Measurements from ENCODE around the gene KLHL8.
A peak's percentile ranks its signal among the peaks of the same experiment; 100 is the strongest.
"Not testable (repeated sequence)": the region's sequence is repeated elsewhere in the genome, so short reads cannot be mapped to it uniquely, and the experiment has no call there.

KLHL8 gene

GRCh38 chr4:87227751-87228151 is 7.3 kb upstream of the KLHL8 start:
- DNase-seq, result no peak

DNA sequence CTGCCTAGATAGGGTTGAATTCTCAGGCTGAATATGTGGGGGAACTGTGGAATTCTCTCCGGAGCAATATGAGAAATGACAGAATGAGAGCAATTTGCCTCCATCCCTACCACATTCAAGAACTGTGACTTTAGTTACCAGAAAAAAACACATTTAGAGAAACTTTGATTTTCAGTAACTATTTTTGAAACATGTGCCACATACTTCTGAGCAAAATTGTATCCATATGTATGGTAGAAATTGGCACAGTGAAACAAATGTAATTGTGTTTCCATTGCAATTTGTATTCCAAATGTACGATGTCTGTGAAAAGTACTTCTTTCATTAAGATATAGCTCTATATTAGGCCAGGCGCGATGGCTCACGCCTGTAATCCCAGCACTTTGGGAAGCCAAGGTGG is 5.5 kb upstream of the KLHL8 start:
- no peak for DNase-seq

GRCh38 chr4:87224141-87224923 is 3.9 kb upstream of the KLHL8 start:
- DNase-seq, result no peak

DNA sequence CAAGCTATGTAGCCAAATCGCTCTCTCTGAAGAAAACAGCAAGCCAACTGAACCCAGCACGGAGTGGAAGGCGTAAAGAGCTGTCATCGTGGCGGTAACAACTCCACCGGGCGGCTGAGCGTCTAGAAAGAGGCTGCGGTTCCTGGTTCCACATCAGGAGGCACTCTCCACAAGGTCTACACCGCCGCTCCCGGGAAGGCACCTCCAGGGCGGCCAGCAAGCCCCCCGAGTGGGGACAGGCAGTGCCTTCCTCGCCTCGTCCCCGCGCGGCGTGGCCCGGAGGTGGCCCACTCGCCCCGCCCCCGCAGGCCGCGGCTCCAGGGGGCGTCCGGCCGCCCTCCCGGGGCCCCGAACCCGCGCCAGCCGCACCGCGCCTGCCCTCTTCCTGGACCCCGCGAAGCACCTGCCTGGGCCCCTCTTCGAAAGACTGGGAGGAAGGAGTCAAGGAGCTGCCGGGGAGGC is 755 bp downstream of the KLHL8 start:
- DNase-seq, result peak in 3 of 6 experiments; percentile 53 to 67 (median 60)

GRCh38 chr4:87217235-87217763 is 3.1 kb downstream of the KLHL8 start:
- not testable (repeated sequence) for DNase-seq

GRCh38 chr4:87216469-87216868 is 3.9 kb downstream of the KLHL8 start:
- no peak for DNase-seq

DNA sequence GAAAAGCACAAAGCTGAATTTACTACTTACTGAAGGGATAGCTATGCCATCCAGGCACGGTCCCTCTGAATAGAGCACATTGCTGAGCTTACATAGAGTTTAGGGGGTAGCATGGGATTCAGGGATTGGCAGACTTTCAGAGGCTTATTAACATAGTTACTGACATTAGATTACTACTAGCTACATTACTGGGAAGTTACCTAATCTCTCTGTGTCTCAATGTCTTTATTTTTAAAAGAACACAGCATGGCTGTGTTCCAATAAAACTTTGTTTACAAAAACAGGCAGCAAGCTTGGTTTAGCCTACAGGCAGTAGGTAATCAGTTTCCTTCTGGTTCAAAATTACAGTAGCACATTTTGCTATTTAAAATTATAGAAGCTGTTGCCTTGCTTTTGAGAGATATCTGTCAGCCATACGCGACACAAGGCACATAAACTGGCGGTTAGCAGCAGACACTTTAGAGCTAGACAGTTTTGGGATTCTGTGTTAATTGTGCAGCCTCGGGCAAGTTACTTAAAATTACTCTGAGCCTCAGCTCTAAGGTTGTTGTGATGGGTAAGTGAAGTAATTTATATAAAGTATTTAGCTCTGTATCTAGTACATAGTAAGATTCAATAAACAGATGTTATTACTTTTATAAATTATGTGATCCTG is 6.9 kb downstream of the KLHL8 start:
- DNase-seq, result no peak

GRCh38 chr4:87211249-87211952 is 9.0 kb downstream of the KLHL8 start:
- no peak for DNase-seq

DNA sequence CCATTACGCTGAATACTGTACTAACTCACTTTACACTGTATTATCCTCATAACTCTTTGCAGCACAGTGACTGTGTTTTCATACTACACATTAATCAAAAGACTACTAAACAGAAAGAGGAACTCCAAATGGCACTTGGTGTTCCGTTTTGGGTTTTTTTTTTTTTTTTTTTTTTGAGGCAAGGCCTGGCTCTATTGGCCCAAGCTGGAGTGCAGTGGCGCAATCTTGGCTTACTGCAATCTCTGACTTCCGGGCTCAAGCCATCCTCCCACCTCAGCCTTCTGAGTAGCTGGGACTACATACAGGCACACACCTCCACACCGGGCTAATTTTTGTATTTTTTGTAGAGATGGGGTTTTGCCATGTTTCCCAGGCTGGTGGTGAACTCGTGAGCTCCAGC is 10.7 kb downstream of the KLHL8 start:
- DNase-seq, result peak in 5 of 6 experiments; percentile 1 to 55 (median 11)

DNA sequence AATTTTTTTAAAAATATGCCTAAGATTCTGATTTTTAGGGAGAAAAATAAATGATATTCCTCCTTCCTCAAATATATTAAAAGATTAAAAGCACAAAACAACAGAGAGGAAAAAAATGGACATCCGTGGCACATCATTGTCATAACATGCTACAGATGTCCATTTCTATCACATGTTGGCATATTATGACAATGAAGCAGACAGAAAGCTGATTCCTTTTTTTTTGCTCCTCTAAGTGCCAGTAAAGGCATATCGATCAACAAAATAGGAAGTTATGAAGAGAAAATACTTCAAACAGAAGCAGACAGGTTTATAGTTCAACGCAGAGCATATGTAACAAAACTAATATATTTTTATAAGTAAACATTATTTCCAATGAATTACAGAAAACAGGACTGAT is 11.2 kb downstream of the KLHL8 start:
- DNase-seq, result no peak

GRCh38 chr4:87204559-87204958 is 15.9 kb downstream of the KLHL8 start:
- DNase-seq, result no peak

DNA sequence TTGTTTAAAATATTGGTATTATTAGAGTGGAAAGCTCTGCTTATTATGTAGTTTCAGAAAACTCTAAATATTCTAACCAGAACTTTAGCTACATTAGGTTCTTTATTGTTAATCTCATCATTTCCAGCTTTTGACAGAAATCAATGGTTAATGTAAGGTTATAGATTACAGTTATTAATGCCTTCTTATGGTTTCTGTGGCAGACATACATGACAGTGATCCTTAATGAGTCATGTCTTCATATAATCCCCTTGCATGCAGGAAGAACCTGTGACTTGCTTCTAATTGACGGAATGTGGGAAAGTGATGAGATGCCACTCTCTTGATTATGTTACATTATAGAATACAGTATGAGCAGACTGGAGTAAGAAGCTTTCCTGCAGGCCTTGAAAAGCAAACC is 23.5 kb downstream of the KLHL8 start:
- DNase-seq, result no peak

DNA sequence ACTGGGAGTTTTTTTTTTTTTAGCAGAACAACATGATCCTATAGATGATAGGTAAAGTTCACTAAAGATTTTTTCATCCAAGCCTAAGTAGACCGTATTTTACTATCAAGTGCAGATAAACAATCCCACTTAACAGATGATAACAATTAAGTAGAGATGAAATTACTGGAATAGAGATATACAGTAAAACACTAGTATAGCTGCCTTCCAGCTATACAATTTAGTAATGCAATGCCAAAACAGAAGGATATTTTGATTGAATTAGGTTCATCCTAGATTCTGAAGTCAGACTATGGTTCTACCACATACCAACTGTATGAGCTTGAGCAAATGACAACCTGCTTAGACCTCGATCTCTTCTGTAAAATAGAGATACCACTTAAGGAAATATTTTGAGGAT is 24.3 kb downstream of the KLHL8 start:
- no peak for DNase-seq

- DNase-seq, result no peak
Measured at GRCh38 chr4:87193958-87194675, 26.3 kb downstream of the KLHL8 start.

DNA sequence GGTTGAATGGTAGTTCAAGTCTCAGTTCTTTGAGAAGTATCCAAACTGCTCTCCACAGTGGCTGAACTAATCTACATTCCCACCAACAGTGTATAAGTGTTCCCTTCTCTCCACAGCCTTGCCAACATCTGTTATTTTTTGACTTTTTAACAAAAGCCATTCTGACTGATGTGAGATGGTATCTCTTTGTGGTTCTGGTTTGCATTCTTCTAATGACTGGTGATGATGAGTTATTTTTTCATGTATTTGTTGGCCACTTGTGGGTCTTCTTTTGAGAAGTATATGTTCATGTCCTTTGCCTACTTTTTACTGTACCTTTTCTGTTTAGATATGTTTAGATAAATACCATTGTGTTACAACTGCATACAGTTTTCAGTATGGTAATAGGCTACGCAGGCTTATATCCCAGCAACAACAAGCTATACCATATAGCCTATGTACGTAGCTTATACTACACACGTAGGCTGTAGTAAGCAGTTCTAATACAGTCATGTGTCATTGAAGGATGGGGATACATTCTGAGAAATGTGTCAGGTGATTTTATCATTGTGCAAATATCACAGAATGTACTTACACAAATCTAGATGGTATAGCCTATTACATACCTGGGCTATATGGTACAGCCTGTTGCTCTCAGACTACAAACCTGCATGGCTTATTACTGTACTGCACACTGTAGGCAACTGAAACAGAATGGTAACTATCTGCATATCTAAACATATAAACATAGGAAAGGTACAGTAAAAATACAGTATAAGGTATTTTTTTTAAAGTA is 28.1 kb downstream of the KLHL8 start:
- no peak for DNase-seq

DNA sequence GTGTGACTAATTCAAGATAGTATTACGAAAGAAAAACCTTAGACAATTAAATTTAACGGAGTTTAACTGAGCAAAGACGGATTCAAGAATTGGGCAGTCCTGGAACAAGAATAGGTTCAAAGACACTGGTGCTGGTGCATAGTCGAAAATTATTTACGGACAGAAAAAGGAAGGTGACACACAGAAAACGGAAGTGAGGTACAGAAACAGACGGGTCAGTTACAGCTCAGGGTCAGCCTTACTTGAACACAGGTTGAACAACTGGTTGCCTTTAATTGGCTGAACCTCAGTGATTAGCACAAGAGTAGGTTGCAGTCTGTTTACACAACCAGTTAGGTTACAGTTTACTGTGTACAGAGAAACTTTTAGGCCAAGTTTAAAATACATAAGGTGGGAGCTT is 31.5 kb downstream of the KLHL8 start:
- DNase-seq, result no peak

GRCh38 chr4:87188048-87188447 is 32.4 kb downstream of the KLHL8 start:
- no peak for DNase-seq

- DNase-seq, result no peak
Measured at GRCh38 chr4:87185146-87185870, 35.1 kb downstream of the KLHL8 start.

GRCh38 chr4:87180767-87181166 is 39.7 kb downstream of the KLHL8 start:
- DNase-seq, result no peak

GRCh38 chr4:87179751-87180150 is 40.7 kb downstream of the KLHL8 start:
- DNase-seq, result no peak

DNA sequence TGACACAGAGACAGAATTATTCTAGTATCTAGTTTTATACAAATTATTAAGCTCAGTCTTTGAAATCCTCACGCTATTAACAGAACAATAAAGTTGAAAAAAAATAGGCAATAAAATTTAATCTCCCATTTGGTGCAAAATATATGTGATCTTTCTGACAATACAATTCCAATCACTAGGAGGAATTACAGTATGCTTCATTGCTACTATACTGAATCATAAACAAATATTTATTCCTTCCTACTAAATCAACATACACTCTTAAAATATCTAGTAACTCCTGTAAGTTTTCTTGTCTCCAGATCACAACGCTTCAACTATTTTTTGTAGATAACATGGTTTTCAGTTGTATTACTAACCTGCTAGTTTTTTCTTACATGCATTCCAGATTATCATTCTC is 45.7 kb downstream of the KLHL8 start:
- no peak for DNase-seq

Measured in stimulated activated naive CD4-positive, alpha-beta T cell (primary cell).